SKM-1 (cell line): ENCODE measurements around the gene SYNJ1.
"Not testable (repeated sequence)": the region's sequence is repeated elsewhere in the genome, so short reads cannot be mapped to it uniquely, and the experiment has no call there.

Experiments
- DNase-seq: peaks from one replicate; lab custom pipeline; 2025; ENCODE audit not compliant: unreplicated experiment; lab: John Stamatoyannopoulos, UW

The SYNJ1 gene

DNA sequence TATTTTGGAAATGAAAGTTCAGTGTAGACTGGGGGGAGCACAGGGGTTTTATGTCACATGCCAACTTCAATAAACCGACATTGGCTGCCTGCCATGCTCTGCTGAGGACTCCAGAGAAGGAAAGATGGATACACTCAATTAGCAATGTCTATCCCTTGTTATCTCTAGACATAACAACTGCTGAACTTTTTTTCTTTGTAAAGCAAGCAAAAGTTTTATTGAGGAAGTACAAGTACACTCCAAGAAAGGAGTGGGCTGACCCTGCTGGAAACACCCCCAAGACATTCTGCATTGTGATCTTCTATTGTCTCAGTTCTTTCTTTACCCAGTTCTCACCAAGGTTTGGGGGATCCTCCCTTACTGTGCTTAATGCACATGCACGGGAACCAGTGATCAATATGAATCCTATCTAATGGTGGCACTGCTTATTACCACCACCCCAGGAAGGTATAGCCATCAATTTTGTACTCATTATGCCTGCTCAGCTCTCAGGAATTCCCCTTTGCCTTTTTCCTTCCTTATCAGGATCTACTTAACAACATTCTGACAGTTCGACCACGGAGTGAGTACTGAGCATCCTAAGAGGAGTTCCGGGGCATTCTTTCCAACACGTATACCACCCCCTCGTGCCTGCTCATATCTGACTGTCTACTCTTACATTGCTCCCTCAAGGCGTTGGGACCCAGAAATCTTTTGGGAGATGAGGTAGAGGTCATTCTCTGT, 28.7 kb downstream of the SYNJ1 start:
- no peak for DNase-seq

DNA sequence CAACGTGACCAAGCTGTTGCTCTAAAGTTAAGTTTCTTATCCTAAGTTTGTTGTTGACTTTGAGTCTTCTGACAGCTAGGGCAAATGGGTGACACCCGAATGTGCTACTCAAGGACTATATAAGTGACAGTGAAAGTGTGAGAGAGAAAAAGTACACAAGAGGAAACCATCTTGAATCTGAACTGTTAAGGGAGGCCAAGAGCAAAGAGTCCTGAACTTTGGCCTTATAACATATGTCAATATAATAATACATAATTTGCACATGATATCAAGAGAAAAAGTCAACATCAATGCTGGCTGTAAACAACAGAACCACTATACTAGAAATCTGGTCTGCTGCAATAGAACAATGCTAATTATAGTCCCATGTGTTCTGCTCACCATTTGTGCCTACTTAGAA, 29.5 kb downstream of the SYNJ1 start:
- DNase-seq, result no peak

DNA sequence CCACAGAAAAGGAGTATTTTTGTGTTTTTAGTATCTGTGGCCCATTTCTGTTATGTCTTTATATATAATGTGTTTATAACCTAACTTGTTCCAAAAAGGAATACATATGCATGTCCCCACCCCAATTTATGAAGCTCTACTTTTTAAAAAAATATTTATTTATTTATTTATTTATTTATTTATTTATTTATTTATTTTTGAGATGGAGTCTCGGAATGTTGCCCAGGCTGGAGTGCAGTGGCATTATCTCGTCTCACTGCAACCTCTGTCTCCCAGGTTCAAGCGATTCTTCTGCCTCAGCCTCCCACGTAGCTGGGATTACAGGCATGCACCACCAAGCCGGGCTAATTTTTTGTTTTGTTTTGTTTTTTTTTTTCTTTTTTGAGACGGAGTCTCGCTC, 32.3 kb downstream of the SYNJ1 start:
- DNase-seq, result not testable (repeated sequence)

GRCh38 chr21:32693581-32693980, 34.2 kb downstream of the SYNJ1 start:
- DNase-seq, result no peak

DNA sequence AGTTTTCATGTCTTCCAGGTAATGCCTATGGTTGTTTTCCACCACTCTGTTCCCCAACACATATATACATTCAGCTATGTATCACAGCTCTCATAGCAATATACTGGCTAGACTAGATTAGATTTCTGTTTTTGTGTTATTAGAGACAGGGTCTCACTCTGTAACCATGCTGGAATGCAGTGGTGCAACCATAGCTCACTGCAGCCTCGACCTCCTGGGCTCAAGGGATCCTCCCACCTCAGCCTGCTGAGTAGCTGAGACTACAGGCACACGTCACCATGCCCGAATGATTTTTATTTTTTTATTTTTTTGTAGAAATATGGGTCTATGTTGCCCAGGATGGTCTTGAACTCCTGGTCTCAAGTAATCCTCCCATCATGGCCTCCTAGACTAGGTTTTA, 37.7 kb downstream of the SYNJ1 start:
- no peak for DNase-seq

DNA sequence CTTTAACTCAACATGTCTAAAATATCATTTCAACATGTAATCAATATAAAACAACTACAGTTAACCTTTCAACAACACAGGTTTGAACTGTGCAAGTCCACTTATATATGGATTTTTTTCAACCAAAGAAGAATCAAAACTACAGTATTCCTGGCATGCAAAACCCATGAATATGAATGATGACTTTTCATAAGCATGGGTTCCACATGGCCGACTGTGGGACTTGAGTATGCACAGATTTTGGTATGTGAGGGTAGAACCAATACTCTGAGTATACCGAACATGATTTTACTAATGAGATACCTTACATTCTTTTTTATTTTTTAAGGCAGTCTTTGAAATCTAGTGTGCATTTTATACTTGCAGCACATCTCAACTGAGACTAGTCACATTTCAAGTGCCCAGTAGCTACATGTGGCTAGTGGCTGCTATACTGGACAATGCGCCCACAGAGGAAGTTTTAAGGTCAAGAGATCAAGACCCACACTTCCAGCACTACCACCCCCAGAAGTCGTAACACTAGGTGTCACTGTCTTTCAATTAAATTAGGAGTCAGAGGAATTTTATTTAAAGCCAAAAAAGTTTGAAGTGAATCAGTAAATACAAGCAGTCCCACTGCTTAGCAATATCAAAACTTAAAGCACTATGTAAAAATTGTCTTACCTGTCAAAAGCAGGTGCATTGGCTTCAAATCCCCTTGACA, 40.0 kb downstream of the SYNJ1 start:
- DNase-seq, result no peak

DNA sequence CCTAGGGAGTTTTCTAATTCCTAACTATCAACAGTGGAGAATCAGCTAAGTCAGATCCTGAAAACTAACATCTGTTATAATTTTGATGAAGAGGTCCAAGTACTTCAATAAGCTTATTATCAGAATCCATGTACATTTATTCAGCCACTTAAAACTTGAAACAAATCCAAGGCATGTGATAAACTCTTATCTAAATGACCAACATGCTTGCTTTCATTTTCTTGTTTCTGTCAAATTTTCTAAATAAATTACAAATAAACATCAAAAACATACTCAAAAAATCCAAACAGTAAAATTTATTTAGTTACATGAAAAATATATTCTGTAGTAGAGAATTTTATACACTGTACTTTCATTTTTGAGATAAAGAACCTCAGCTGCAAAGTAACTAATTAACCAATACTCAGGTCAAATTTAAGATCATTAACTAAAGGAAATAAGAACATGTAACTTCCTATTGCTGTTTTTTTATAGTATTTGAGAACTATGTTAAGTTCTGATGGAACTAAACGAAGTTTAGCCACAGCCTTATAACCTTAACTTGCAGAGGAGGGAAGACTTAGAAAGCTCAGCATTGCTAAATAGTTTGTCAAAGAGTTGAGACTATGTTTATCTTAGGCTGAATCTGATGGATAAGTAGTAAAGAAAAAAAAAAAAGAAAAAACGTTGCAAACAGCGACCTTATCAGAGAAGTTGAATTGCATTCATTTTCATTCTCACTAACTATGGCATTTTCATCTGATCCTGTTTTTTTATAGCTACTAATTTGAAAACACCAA, 44.9 kb downstream of the SYNJ1 start:
- DNase-seq, result no peak

DNA sequence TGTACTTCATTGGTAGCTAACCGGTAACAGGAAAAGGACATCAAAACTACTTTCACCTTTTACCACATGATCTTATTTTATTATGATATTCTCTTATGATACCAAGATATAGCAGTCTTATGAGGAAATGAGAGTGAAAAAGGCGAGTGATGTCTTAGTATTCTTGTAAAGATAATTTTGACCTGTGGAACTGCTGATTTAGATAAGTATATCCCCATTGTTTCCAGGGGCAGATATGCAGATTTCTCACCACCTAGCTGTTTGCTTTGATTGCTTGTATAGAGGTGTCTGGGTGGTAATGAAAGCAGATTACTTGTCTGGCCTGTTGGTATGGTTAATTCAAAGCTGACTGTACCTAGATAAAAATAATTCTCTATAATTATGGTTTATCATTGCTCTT, 53.1 kb downstream of the SYNJ1 start:
- DNase-seq, result no peak

GRCh38 chr21:32674038-32674437, 53.8 kb downstream of the SYNJ1 start:
- DNase-seq, result no peak

- DNase-seq, result no peak
These were observed 61.6 kb downstream of the SYNJ1 start for GRCh38 chr21:32666258-32666657.

GRCh38 chr21:32664095-32664494, 63.7 kb downstream of the SYNJ1 start:
- DNase-seq, result not testable (repeated sequence)

GRCh38 chr21:32661981-32662380, 65.8 kb downstream of the SYNJ1 start:
- DNase-seq, result not testable (repeated sequence)

DNA sequence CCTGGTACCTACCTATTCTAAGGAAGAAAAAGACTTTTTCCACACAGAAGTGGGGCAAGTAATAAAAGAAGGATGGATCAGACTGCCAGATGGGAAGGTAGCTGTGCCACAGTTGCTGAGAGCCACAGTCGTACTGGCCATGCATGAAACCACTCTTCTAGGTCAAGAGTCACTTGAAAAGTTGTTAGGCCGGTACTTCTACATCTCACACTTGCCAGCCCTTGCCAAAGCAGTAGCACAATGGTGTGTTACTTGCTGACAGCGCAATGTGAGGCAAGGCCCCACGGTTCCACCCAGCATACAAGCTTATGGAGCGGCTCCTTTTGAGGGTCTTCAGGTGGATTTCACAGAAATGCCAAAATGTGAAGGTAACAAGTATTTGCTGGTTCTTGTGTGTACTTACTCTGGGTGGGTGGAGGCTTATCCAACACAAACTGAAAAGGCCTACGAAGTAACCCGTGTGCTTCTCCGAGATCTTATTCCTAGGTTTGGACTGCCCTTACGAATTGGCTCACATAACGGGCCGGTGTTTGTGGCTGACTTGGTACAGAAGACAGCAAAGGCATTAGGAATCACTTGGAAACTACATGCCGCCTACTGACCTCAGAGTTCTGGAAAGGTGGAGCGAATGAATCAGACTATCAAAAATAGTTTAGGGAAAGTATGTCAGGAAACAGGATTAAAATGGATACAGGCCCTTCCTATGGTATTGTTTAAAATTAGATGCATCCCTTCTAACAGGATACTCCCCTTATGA, 66.6 kb downstream of the SYNJ1 start:
- DNase-seq, result not testable (repeated sequence)

DNA sequence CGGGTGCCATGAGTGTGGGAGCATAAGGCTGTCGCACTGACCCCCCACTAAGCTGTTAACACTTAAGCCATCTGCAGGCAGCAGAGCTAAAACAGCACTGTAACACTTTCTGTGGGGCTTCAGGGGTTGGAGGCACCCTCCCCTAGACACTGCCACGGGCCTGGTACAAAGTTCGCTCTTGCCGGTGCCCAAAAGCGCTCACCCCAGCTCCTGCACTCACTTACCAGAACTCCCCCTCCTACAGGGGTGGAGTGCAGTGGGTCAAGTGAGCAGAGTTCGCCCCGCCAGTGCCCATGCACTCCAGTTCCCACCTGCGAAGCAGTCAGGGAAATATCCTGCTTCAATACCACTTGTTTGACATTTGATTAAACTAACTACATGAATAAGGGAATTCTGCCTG, 69.3 kb downstream of the SYNJ1 start:
- DNase-seq, result no peak

DNA sequence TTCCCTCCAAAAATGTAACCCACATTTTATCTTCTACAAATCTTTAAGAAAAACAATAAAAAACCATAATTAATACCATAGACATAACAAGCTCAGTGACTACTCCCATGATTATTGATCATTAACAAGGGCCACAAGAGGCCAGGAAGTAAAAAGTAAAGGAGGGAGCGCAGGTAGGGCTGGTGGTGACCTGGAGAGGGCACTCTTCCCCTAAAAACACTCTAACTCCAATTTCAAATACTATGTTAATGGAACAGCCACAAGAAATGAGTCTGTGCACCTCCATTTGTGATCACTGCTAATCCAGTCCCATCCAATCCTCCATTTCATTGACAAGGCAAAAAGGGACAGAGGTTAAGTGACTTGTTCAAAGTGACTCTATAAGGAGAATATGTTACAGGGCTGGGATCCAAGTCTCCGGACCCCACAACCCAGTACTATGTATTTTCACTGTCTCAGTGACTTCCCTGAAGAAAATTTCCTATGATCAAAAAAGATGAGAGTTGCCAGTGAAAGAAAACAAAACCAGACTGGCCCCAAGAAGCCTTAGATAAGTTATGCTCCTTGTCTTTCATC, 74.4 kb downstream of the SYNJ1 start:
- no peak for DNase-seq

- DNase-seq, result no peak
These were observed 79.6 kb downstream of the SYNJ1 start for GRCh38 chr21:32648165-32648564.

- DNase-seq, result no peak
These were observed 82.3 kb downstream of the SYNJ1 start for GRCh38 chr21:32645261-32646182.

DNA sequence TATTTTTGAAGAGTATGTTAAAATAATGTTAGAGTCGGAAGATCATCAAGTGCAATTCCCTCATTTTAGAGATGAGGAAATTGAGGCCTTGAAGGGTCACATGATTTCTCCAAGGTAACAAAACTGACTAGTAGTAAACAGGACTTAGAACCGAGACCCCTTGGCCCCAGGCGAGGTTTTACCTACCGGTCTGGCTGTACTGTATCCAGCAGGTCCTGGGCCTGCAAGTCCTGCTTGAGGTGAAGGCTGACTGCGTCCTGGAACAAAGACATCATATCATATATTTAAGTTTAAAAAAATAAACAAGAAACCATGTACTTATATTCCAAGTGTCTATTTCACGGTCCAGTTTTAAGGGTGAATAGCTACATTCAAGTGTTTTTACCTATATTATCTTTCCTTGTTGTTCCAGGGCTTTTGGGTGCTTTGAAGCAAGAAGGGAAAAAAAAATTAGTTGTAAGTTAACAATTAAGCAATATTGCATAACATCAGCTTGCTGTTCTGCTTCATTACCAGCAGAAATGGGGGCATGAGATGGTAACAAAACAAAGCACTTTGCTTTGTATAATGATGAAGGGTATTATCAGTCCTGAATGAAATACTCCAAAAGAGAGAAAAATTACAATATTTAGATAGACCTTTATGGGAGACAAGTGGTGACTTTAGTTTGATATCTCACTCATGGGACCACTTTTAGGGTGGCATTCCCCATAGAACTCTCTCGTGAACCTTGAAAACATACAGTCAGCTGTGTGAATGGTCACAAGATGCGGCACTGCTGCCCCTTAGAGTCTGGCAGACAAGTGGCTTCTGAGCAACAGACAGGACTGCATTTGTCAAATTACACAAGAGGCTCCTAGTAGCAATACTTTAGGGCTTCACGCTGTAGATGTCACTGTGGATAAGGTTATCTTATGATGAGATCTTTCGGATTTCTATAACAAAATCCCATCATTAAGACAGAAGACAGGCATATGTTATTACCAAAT, 85.8 kb downstream of the SYNJ1 start:
- DNase-seq, result no peak
